DND-41 (cell line): ENCODE results near the gene FAM20C.

ENCODE experiments used
- CTCF ChIP-seq: IDR thresholded peaks from 2 replicates; pipeline ENCODE4 v1.5.1; 2012; ENCODE audit warnings: borderline replicate concordance, low read length, moderate library complexity, mild to moderate bottlenecking; ENCODE audit not compliant: poor library complexity, severe bottlenecking; ENCODE audit errors: extremely low read depth
- EZH2 ChIP-seq: IDR thresholded peaks from 3 replicates; pipeline ENCODE4 v1.6.1; 2012; ENCODE audit warnings: borderline replicate concordance, low read depth, mild to moderate bottlenecking, moderate library complexity, low read length, inconsistent platforms; ENCODE audit not compliant: severe bottlenecking

DNA sequence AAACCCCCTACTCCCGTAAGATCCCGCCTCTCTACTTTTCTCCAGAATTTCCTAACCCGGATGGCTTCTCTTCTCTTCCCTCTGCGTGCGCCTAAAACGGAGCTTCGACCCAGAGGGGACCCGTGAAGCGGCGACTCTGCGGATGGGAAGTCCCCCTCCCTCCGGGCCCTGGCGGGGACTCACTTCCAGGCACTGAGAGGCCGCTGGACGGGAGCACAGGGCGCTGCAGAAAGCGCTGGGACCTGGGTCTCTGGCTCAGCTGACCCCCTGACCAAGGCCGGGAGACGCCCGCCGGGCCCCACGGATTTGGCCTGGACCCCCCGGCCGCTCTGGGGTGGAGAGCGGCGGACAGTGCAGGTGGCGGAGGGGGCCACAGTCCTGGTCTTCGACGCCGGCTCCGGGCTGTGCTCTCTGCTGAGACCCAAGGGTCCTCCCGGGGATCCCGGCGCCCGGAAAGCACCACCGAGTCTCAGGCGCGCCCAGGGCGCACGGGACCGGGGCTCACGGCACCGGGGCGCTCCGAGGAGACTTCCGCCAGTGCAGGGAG lies 96.9 kb downstream of the FAM20C start:
- TF ChIP-seq CTCF (no peak), EZH2 (no peak)
